ENCODE measurements around the gene ZNF831.

Gene ZNF831

DNA sequence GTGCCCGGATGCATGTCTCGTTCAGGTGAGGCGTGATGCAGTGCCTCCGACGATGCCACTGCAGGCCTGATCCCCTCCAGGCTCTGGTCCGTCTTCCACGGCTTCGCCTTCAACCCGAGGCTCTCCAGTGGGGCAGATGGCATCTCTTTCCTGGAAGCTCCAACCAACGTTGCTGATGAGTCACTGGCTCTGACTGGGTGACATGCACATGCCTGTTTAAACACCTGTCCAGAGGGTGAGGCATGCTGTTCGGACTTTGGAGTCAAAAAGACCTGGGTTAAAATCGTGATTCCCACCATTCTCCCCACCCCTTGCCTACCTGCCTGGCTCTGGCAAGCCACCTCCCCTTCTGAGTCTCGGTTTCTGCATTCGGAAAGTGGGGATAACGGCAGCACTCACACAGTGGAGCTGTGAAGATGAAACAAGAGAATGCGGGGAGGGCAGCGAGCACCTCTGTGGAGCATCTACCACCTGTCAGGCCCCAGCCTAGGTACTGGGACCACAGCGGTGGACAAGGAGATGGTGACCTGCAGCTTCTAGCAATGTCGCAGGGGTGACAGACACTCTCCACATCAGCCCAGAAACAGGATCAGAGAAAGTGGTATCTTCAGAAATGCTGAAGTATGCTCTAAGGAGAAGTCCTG is 128.2 kb downstream of the ZNF831 start:
- in situ Hi-C loops (cut with MboI; ENCODE audit: low sequenced_read_pairs) = no loop called here

DNA sequence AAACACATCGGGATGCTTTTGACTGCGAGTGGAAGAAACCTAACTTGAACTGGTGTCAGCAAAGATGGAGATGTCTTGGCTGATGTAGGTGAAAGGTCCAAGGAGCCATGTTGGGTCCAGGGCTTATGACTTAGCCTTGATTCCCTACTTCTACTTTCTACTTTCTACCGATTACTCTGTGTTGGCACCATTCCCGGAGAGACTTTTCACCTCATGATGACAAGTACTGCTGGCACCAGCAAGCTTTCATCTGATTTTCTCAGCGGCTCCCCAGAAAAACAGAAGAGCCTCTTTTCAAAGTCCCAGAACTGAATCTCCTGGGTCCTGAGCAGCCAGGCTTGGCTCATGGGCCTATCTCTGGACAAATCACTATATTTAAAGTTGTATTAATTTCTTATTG is 131.9 kb downstream of the ZNF831 start:
- in situ Hi-C loops (cut with MboI; ENCODE audit: low sequenced_read_pairs) = no loop called here

- in situ Hi-C loops (cut with MboI; ENCODE audit: low sequenced_read_pairs) = no loop called here
These were observed 134.1 kb downstream of the ZNF831 start for GRCh38 chr20:59297686-59298085.

DNA sequence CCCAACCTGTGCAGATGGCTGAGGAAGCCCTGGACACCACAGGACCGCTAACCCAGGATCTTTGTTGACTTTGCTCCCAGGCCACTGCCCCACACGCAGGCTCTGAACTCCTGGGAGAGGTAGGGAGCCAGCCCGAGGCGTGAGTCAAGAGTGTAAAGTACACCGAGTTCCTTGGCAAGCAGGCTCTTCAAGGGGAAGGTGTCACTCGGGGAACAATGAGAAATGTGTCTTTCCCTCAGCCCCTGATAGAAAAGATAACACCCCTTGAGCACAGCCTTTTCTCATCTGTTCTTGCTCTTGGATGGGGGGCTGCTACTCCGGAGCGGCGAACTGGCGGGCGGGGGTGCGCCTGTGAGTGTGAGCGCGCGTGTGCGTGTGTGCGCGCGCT is 136.3 kb downstream of the ZNF831 start:
- in situ Hi-C loops (cut with MboI; ENCODE audit: low sequenced_read_pairs) = no loop called here

DNA sequence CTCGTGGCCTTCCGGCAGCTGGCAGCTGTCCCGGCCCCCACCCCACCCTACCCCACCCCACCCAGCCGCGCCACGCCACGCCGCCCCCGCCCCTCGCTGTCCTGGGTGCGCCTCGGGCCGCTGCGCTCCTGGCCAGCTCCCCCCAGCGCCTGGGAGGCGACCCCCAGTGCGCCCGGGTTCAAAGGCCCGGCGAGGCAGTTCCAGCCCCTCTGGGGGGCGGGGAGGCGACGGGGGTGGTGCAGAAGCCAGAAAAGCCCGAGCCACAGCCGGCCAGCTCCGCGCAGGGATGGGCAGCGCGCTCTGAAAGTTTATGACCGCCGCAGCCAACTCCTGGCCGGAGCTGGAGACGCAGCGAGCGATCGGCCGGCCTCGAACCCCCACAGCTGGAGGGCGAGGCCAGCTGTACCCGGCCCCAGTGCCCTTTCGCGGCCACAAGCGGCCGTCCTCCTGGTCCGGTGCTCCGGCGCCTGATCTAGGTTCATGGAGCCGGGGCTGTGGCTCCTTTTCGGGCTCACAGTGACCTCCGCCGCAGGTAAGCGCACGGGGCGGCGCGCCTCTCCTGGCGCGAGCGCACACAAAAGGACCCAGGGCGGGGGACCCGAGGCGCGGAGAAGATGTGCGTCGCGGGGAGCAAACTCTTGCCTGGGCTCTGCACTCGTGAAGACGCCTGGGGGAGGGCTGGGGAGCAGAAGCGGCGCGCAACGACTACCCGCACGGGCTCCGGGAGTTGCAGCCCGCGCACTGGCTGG is 136.9 kb downstream of the ZNF831 start, which contains the start of gene EDN3:
Gene EDN3, plus strand, starts transcription at position 279 of the 749 bp plus-strand sequence. Its CDS starts 202 bp downstream, at position 481.
- in situ Hi-C loops (cut with MboI; ENCODE audit: low sequenced_read_pairs) = no loop called here

- in situ Hi-C loops (cut with MboI; ENCODE audit: low sequenced_read_pairs) = no loop called here
These were observed 137.9 kb downstream of the ZNF831 start for GRCh38 chr20:59301343-59302007.

GRCh38 chr20:59305908-59306655 is 142.5 kb downstream of the ZNF831 start:
- in situ Hi-C loops (cut with MboI; ENCODE audit: low sequenced_read_pairs) = no loop called here

DNA sequence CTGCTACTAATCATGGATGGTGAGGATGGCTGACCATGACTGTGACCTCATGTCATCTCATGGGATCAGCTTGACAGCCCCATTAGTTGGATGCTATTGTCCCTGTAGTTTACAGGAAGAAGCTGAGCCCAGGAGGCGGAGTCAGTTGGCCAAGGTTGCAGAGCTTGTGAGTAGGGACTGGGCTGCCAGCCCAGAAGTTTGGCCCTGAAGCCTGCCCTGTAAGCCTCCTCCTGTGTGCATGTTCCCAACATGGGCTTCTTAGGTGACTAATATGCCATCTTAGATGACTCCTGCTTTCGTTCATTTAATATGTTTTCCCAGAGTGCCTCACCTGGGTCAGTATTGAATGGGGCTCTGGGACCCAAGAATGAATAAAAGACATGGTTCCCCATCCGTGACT is 143.6 kb downstream of the ZNF831 start:
- in situ Hi-C loops (cut with MboI; ENCODE audit: low sequenced_read_pairs) = no loop called here

All from HL-60/S4 treated with phorbol 12-myristate 13-acetate at 8.2 ng/mL for 4 days and 3 days (cell line).